ENCODE data around the gene HSPA4.
"Not testable (repeated sequence)": the region's sequence is repeated elsewhere in the genome, so short reads cannot be mapped to it uniquely, and the experiment has no call there.

The HSPA4 gene

GRCh38 chr5:133017964-133018363, 33.8 kb upstream of the HSPA4 start:
- no peaks in the 10 kb centered on the region for H3K9me2 ChIP-seq (replicated peaks; ENCODE audit: low read depth, low read length)
- H3K9ac ChIP-seq (ENCODE audit: low read depth, low read length, poor library complexity, severe bottlenecking): no peak overlapping the region
- TF ChIP-seq EZH2phosphoT487 (IDR thresholded peaks at IDR 0.05; ENCODE audit: borderline replicate concordance): no peak
- no peak for TF ChIP-seq CTCF (conservative IDR thresholded peaks at IDR 0.05; ENCODE audit: low read length)
- no peak overlapping the region for H3K4me2 ChIP-seq (ENCODE audit: low read depth, low read length, poor library complexity, severe bottlenecking)
- no peaks in the 10 kb centered on the region for H3K4me1 ChIP-seq (ENCODE audit: insufficient read depth, low read length, poor library complexity, severe bottlenecking)
- no peak overlapping the region for H2AFZ ChIP-seq (ENCODE audit: low read length)
- no peaks in the 10 kb centered on the region for H3K9me3 ChIP-seq (ENCODE audit: insufficient read depth, low read depth, low read length)
- 0 out of 2 replicates have a peak, but pooled peaks cover 4% of the 10 kb centered on the region for H3K79me2 ChIP-seq (ENCODE audit: insufficient read depth, low read length)
- H3K27me3 ChIP-seq (ENCODE audit: insufficient read depth, low read length, poor library complexity, severe bottlenecking): no peaks in the 10 kb centered on the region
- H3F3A ChIP-seq (ENCODE audit: low read depth): no peaks in the 10 kb centered on the region
- H4K20me1 ChIP-seq (ENCODE audit: insufficient read depth, low read length, poor library complexity, severe bottlenecking): no peaks in the 10 kb centered on the region
- H3K4me3 ChIP-seq (ENCODE audit: low read length, poor library complexity, severe bottlenecking): no peak overlapping the region
- H3K36me3 ChIP-seq (ENCODE audit: insufficient read depth, low read length): no peaks in the 10 kb centered on the region

GRCh38 chr5:133019471-133019870, 32.3 kb upstream of the HSPA4 start:
- H3K36me3 ChIP-seq (ENCODE audit: insufficient read depth, low read length); H3K27me3 ChIP-seq (ENCODE audit: insufficient read depth, low read length, poor library complexity, severe bottlenecking); H3F3A ChIP-seq (ENCODE audit: low read depth); H4K20me1 ChIP-seq (ENCODE audit: insufficient read depth, low read length, poor library complexity, severe bottlenecking); H3K9me2 ChIP-seq (replicated peaks; ENCODE audit: low read depth, low read length); H3K4me3 ChIP-seq (ENCODE audit: low read length, poor library complexity, severe bottlenecking); H3K9me3 ChIP-seq (ENCODE audit: insufficient read depth, low read depth, low read length); H3K4me2 ChIP-seq (ENCODE audit: low read depth, low read length, poor library complexity, severe bottlenecking); H3K4me1 ChIP-seq (ENCODE audit: insufficient read depth, low read length, poor library complexity, severe bottlenecking); H3K9ac ChIP-seq (ENCODE audit: low read depth, low read length, poor library complexity, severe bottlenecking); H2AFZ ChIP-seq (ENCODE audit: low read length): not testable (repeated sequence)
- peaks cover 16% of the 10 kb centered on the region; the same call in 1 of the 2 replicates for H3K79me2 ChIP-seq (ENCODE audit: insufficient read depth, low read length)

GRCh38 chr5:133025804-133026663, 25.8 kb upstream of the HSPA4 start, which contains the start of gene ZCCHC10:
TSS of gene ZCCHC10 (minus strand) at chr5:133026549. CDS start at chr5:133026537, 12 bp downstream.
- no peaks in the 10 kb centered on the region for H3K27me3 ChIP-seq (ENCODE audit: insufficient read depth, low read length, poor library complexity, severe bottlenecking)
- peak within 1 kb of the TSS; percentile 96 for H2AFZ ChIP-seq (ENCODE audit: low read length)

More at GRCh38 chr5:133025804-133026663, 25.8 kb upstream of the HSPA4 start, which contains the start of gene ZCCHC10:
- Histone ChIP-seq H3K36me3 (ENCODE audit: insufficient read depth, low read length) (no peaks in the 10 kb centered on the region), H3K9me3 (ENCODE audit: insufficient read depth, low read depth, low read length) (no peaks in the 10 kb centered on the region), H3K9ac (ENCODE audit: low read depth, low read length, poor library complexity, severe bottlenecking) (peak within 1 kb of the TSS; percentile 82), H3K79me2 (ENCODE audit: insufficient read depth, low read length) (peaks cover 32% of the 10 kb centered on the region), H4K20me1 (ENCODE audit: insufficient read depth, low read length, poor library complexity, severe bottlenecking) (no peaks in the 10 kb centered on the region), H3K4me3 (ENCODE audit: low read length, poor library complexity, severe bottlenecking) (peak within 1 kb of the TSS; percentile 92), H3K4me1 (ENCODE audit: insufficient read depth, low read length, poor library complexity, severe bottlenecking) (peaks cover 11% of the 10 kb centered on the region), H3F3A (ENCODE audit: low read depth) (no peaks in the 10 kb centered on the region), H3K4me2 (ENCODE audit: low read depth, low read length, poor library complexity, severe bottlenecking) (peak within 1 kb of the TSS; percentile 87), H3K9me2 (replicated peaks; ENCODE audit: low read depth, low read length) (no peaks in the 10 kb centered on the region)
- TF ChIP-seq EZH2phosphoT487 (IDR thresholded peaks at IDR 0.05; ENCODE audit: borderline replicate concordance) (no peak), CTCF (conservative IDR thresholded peaks at IDR 0.05; ENCODE audit: low read length) (no peak)
